ENCODE results near the gene TET3.

- TF ChIP-seq CTCF (IDR thresholded peaks at IDR 0.05; ENCODE audit: insufficient read depth, low read depth, low read length) (no peak), EZH2 (IDR thresholded peaks at IDR 0.05; ENCODE audit: insufficient read depth, low read length) (no peak)
These were observed 25.4 kb downstream of the TET3 start for GRCh38 chr2:74010087-74010541.
